Amygdala (tissue), 56 donors: ENCODE results near the gene MMEL1.
"Not testable (repeated sequence)": the region's sequence is repeated elsewhere in the genome, so short reads cannot be mapped to it uniquely, and the experiment has no call there.

ENCODE experiments used
- DNase-seq, 56 donors: peaks; one replicate each; lab custom pipeline; 2025; lab: John Stamatoyannopoulos, UW

The MMEL1 gene

GRCh38 chr1:2582391-2582790 lies 50.4 kb downstream of the MMEL1 start:
- peak in 1 of 56 donors; percentile 10 for DNase-seq

GRCh38 chr1:2580691-2581090 lies 52.1 kb downstream of the MMEL1 start:
- DNase-seq = no peak

- no peak for DNase-seq
Observed at GRCh38 chr1:2578758-2579118, 54.1 kb downstream of the MMEL1 start.

GRCh38 chr1:2577565-2578075 lies 55.2 kb downstream of the MMEL1 start:
- not testable (repeated sequence) for DNase-seq

- DNase-seq = no peak
Observed at GRCh38 chr1:2575801-2576663, 56.8 kb downstream of the MMEL1 start.

GRCh38 chr1:2574350-2574749 lies 58.5 kb downstream of the MMEL1 start:
- no peak for DNase-seq

GRCh38 chr1:2573250-2573920 lies 59.4 kb downstream of the MMEL1 start:
- no peak for DNase-seq

GRCh38 chr1:2571348-2571747 lies 61.5 kb downstream of the MMEL1 start:
- DNase-seq = no peak

- DNase-seq = no peak
Observed at GRCh38 chr1:2570332-2570731, 62.5 kb downstream of the MMEL1 start.

- DNase-seq = not testable (repeated sequence)
Observed at GRCh38 chr1:2569703-2570102, 63.1 kb downstream of the MMEL1 start.

GRCh38 chr1:2569060-2569459 lies 63.8 kb downstream of the MMEL1 start:
- DNase-seq = no peak

- not testable (repeated sequence) for DNase-seq
Observed at GRCh38 chr1:2568187-2568816, 64.5 kb downstream of the MMEL1 start.

GRCh38 chr1:2567083-2567679 lies 65.6 kb downstream of the MMEL1 start:
- DNase-seq = no peak

- no peak for DNase-seq
Observed at GRCh38 chr1:2566101-2567045, 66.4 kb downstream of the MMEL1 start.

- no peak for DNase-seq
Observed at GRCh38 chr1:2564815-2565374, 67.9 kb downstream of the MMEL1 start.

- DNase-seq = no peak
Observed at GRCh38 chr1:2564006-2564814, 68.6 kb downstream of the MMEL1 start.

- DNase-seq = no peak
Observed at GRCh38 chr1:2563205-2563604, 69.6 kb downstream of the MMEL1 start.
